Activated CD4-positive, alpha-beta T cell treated with anti-CD3 and anti-CD28 coated beads, Interleukin-2, amount 10 ng/mL, durations not matched to agents 24 days and 14 days (primary cell): Measurements from ENCODE around the gene SERPINB13. TPM values are rescaled to one million over a fixed set of nuclear protein-coding genes. Genes with fewer than 3 reads are reported as not detected.

Experiments
- DNase-seq: peaks from one replicate; pipeline ENCODE4 v3.0.0; 2022
- H3K27ac Mint-ChIP-seq: one replicate; pipeline ENCODE4 v1.8.0; 2022; ENCODE audit warnings: mild to moderate bottlenecking, mixed read lengths
- H3K27me3 Mint-ChIP-seq: one replicate; pipeline ENCODE4 v1.8.0; 2022; ENCODE audit warnings: mixed read lengths
- H3K36me3 Mint-ChIP-seq: one replicate; pipeline ENCODE4 v1.8.0; 2022; ENCODE audit warnings: low read depth, mild to moderate bottlenecking, mixed read lengths
- H3K4me1 Mint-ChIP-seq: one replicate; pipeline ENCODE4 v1.8.0; 2021; ENCODE audit warnings: mixed read lengths
- H3K4me3 Mint-ChIP-seq: one replicate; pipeline ENCODE4 v1.8.0; 2022; ENCODE audit warnings: mild to moderate bottlenecking, moderate library complexity, mixed read lengths
- H3K9me3 Mint-ChIP-seq: one replicate; pipeline ENCODE4 v1.8.0; 2021; ENCODE audit warnings: mixed read lengths
- intact Hi-C: fragments of 100-400 bp; cut with micrococcal nuclease; formaldehyde crosslinking; loops from one replicate; pipeline ENCODE4 v1.15.1; 2023
- total RNA-seq: library from RNA; stranded (reverse); gene quantifications from 2 replicates; pipeline ENCODE4 v1.2.3, GENCODE V29; 2022

Gene SERPINB13
- total RNA-seq: not detected in 2 replicates

- intact Hi-C loops: no loop called here
- Mint-ChIP-seq H3K9me3 (no peaks in the 10 kb centered on the region), H3K4me3 (no peak within 1 kb of the TSS), H3K4me1 (no peaks in the 10 kb centered on the region), H3K27ac (no peak within 1 kb of the TSS), H3K36me3 (no peaks in the 10 kb centered on the region), H3K27me3 (peaks cover 7% of the 10 kb centered on the region)
- DNase-seq: no peak
Measured at GRCh38 chr18:63586966-63587365, at the start of gene SERPINB13. Gene SERPINB13 (plus strand): TSS chr18:63587343. CDS start chr18:63588668, 1,325 bp downstream.

- Mint-ChIP-seq H3K27ac (no peak overlapping the region), H3K27me3 (peaks cover 27% of the 10 kb centered on the region), H3K9me3 (no peaks in the 10 kb centered on the region), H3K4me1 (no peaks in the 10 kb centered on the region), H3K4me3 (no peak overlapping the region), H3K36me3 (no peaks in the 10 kb centered on the region)
- intact Hi-C loops: no loop called here
- DNase-seq: no peak
Measured at GRCh38 chr18:63539904-63540510, 47.1 kb upstream of the SERPINB13 start.

- Mint-ChIP-seq H3K27me3 (peaks cover 38% of the 10 kb centered on the region), H3K4me3 (no peak within 1 kb of the TSS), H3K9me3 (no peaks in the 10 kb centered on the region), H3K36me3 (no peaks in the 10 kb centered on the region), H3K4me1 (no peaks in the 10 kb centered on the region), H3K27ac (no peak within 1 kb of the TSS)
- intact Hi-C loops: no loop called here
- DNase-seq: peak; percentile 35
Measured at GRCh38 chr18:63542069-63542468, 45.1 kb upstream of the SERPINB13 start, which contains the start of gene SERPINB12. Gene SERPINB12 (plus strand): TSS chr18:63542369. CDS start chr18:63556160, 13,791 bp downstream.

GRCh38 chr18:63544017-63544416 lies 43.1 kb upstream of the SERPINB13 start:
- peaks cover 40% of the 10 kb centered on the region for H3K27me3 Mint-ChIP-seq
- H3K9me3 Mint-ChIP-seq: no peaks in the 10 kb centered on the region
- DNase-seq: no peak
- H3K4me3 Mint-ChIP-seq: no peak overlapping the region
- intact Hi-C loops: no loop called here
- H3K36me3 Mint-ChIP-seq: no peaks in the 10 kb centered on the region
- no peak overlapping the region for H3K27ac Mint-ChIP-seq
- H3K4me1 Mint-ChIP-seq: no peaks in the 10 kb centered on the region

GRCh38 chr18:63545000-63545399 lies 42.1 kb upstream of the SERPINB13 start:
- peaks cover 40% of the 10 kb centered on the region for H3K27me3 Mint-ChIP-seq
- intact Hi-C loops: no loop called here
- no peaks in the 10 kb centered on the region for H3K9me3 Mint-ChIP-seq
- DNase-seq: peak; percentile 21
- H3K4me1 Mint-ChIP-seq: no peaks in the 10 kb centered on the region
- H3K4me3 Mint-ChIP-seq: no peak overlapping the region
- no peaks in the 10 kb centered on the region for H3K36me3 Mint-ChIP-seq
- no peak overlapping the region for H3K27ac Mint-ChIP-seq

GRCh38 chr18:63550068-63550467 lies 37.1 kb upstream of the SERPINB13 start:
- DNase-seq: no peak
- no peak overlapping the region for H3K4me3 Mint-ChIP-seq
- no peaks in the 10 kb centered on the region for H3K9me3 Mint-ChIP-seq
- no peak overlapping the region for H3K27ac Mint-ChIP-seq
- intact Hi-C loops: no loop called here
- H3K4me1 Mint-ChIP-seq: no peaks in the 10 kb centered on the region
- H3K36me3 Mint-ChIP-seq: no peaks in the 10 kb centered on the region
- peaks cover 17% of the 10 kb centered on the region for H3K27me3 Mint-ChIP-seq

GRCh38 chr18:63551769-63552168 lies 35.4 kb upstream of the SERPINB13 start:
- Mint-ChIP-seq H3K9me3 (no peaks in the 10 kb centered on the region), H3K36me3 (no peaks in the 10 kb centered on the region), H3K4me3 (no peak overlapping the region), H3K27me3 (peaks cover 9% of the 10 kb centered on the region), H3K4me1 (no peaks in the 10 kb centered on the region), H3K27ac (no peak overlapping the region)
- intact Hi-C loops: no loop called here
- DNase-seq: peak; percentile 7

GRCh38 chr18:63552581-63552980 lies 34.6 kb upstream of the SERPINB13 start:
- peaks cover 6% of the 10 kb centered on the region for H3K27me3 Mint-ChIP-seq
- peak; percentile 7 for DNase-seq
- H3K36me3 Mint-ChIP-seq: no peaks in the 10 kb centered on the region
- H3K4me3 Mint-ChIP-seq: no peak overlapping the region
- no peaks in the 10 kb centered on the region for H3K9me3 Mint-ChIP-seq
- H3K4me1 Mint-ChIP-seq: no peaks in the 10 kb centered on the region
- H3K27ac Mint-ChIP-seq: no peak overlapping the region
- intact Hi-C loops: no loop called here

GRCh38 chr18:63553081-63553480 lies 34.1 kb upstream of the SERPINB13 start:
- H3K27me3 Mint-ChIP-seq: peaks cover 5% of the 10 kb centered on the region
- H3K4me3 Mint-ChIP-seq: no peak overlapping the region
- DNase-seq: peak; percentile 30
- no peaks in the 10 kb centered on the region for H3K36me3 Mint-ChIP-seq
- H3K4me1 Mint-ChIP-seq: no peaks in the 10 kb centered on the region
- intact Hi-C loops: no loop called here
- H3K27ac Mint-ChIP-seq: no peak overlapping the region
- no peaks in the 10 kb centered on the region for H3K9me3 Mint-ChIP-seq

- Mint-ChIP-seq H3K36me3 (no peaks in the 10 kb centered on the region), H3K4me1 (no peaks in the 10 kb centered on the region)
- DNase-seq: peak; percentile 34
Measured at GRCh38 chr18:63559567-63560491, 27.3 kb upstream of the SERPINB13 start.

GRCh38 chr18:63562284-63562683 lies 24.9 kb upstream of the SERPINB13 start:
- peak; percentile 40 for DNase-seq
- peaks cover 9% of the 10 kb centered on the region for H3K27me3 Mint-ChIP-seq
- no peak overlapping the region for H3K27ac Mint-ChIP-seq
- no peaks in the 10 kb centered on the region for H3K4me1 Mint-ChIP-seq
- H3K4me3 Mint-ChIP-seq: no peak overlapping the region
- intact Hi-C loops: no loop called here
- H3K36me3 Mint-ChIP-seq: no peaks in the 10 kb centered on the region
- H3K9me3 Mint-ChIP-seq: no peaks in the 10 kb centered on the region

More at GRCh38 chr18:63559567-63560491, 27.3 kb upstream of the SERPINB13 start:
- intact Hi-C loops: no loop called here
- Mint-ChIP-seq H3K9me3 (no peaks in the 10 kb centered on the region), H3K27ac (no peak overlapping the region), H3K27me3 (peaks cover 6% of the 10 kb centered on the region), H3K4me3 (no peak overlapping the region)

GRCh38 chr18:63564021-63564420 lies 23.1 kb upstream of the SERPINB13 start:
- Mint-ChIP-seq H3K4me3 (no peak overlapping the region), H3K36me3 (no peaks in the 10 kb centered on the region), H3K4me1 (no peaks in the 10 kb centered on the region), H3K27me3 (peaks cover 7% of the 10 kb centered on the region), H3K27ac (no peak overlapping the region), H3K9me3 (no peaks in the 10 kb centered on the region)
- peak; percentile 10 for DNase-seq
- intact Hi-C loops: no loop called here

- intact Hi-C loops: no loop called here
- H3K27ac Mint-ChIP-seq: no peak overlapping the region
- H3K9me3 Mint-ChIP-seq: no peaks in the 10 kb centered on the region
Measured at GRCh38 chr18:63564561-63564960, 22.6 kb upstream of the SERPINB13 start.

GRCh38 chr18:63567276-63567675 lies 19.9 kb upstream of the SERPINB13 start:
- intact Hi-C loops: no loop called here
- no peak overlapping the region for H3K4me3 Mint-ChIP-seq
- no peaks in the 10 kb centered on the region for H3K9me3 Mint-ChIP-seq
- no peaks in the 10 kb centered on the region for H3K4me1 Mint-ChIP-seq
- peaks cover 19% of the 10 kb centered on the region for H3K27me3 Mint-ChIP-seq
- no peak overlapping the region for H3K27ac Mint-ChIP-seq
- no peaks in the 10 kb centered on the region for H3K36me3 Mint-ChIP-seq
- no peak for DNase-seq

More at GRCh38 chr18:63564561-63564960, 22.6 kb upstream of the SERPINB13 start:
- H3K36me3 Mint-ChIP-seq: no peaks in the 10 kb centered on the region
- H3K27me3 Mint-ChIP-seq: peaks cover 7% of the 10 kb centered on the region
- H3K4me3 Mint-ChIP-seq: no peak overlapping the region
- peak; percentile 49 for DNase-seq
- no peaks in the 10 kb centered on the region for H3K4me1 Mint-ChIP-seq
